Measurements from ENCODE around the gene PHACTR3.

PHACTR3 gene

DNA sequence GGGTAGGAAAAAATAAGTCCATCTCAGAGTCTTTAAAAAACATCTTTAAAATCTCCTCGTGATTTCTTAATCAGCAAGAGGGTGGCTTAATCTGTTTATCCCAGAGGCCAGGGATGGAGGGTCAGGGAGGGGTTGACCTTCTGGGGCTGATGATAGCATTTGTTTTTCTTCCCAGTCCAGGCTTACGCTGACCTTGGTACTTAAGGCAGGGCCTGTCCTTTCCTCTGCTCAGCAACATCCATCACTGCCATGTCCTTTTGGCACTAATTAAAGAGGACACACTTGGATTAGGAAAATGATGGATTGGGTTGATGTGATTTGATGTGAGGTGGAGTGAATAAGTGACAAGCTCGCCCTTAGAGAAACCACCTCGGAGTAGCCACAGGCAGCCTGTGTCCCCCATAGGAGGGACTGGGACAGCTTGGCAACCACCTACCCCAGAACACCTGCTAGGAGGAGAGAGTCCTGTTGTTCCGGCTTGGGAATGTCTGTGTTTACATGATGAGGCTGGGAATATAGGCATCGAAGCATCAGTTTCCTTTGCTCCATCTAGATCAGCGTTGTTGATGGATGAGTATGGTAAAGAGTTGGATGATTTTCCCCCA lies 44.2 kb downstream of the PHACTR3 start:
- DNase-seq, result no peak

DNA sequence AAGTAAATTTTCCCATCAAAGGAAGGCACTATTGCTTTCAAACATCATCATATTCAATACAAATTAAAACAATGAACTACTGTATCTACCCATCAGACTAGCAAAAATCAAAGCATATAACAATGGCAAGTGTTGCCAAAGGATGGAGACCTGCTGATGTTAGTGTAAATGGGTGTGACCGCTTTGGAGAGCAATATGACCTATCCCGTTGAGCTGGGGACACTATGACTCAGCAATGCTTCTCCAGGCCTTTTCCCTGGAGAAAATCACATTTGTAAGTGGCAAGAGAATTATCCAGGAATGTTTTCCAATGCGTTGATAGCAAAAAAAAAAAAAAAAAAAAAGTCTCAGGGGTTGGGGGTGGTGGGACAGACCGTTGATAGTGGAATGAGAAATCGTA lies 46.1 kb downstream of the PHACTR3 start:
- DNase-seq, result no peak

DNA sequence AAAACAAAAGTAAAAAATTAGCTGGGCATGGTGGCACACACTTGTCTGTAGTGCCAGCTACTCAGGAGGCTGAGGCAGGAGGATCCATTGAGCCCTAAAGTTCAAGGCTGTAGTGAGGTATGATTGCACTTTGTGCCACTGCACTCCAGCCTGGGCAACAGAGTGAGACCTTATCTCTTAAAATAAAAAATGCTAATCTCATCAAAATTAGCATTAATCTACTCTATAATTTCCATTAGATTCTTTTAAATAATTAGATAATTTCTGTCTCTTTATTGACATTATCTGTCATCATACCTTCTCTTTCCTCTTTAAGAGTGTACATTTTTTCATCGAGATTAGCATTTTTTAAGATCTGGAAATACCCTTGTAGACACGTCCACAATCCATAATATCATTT lies 48.0 kb downstream of the PHACTR3 start:
- no peak for DNase-seq

DNA sequence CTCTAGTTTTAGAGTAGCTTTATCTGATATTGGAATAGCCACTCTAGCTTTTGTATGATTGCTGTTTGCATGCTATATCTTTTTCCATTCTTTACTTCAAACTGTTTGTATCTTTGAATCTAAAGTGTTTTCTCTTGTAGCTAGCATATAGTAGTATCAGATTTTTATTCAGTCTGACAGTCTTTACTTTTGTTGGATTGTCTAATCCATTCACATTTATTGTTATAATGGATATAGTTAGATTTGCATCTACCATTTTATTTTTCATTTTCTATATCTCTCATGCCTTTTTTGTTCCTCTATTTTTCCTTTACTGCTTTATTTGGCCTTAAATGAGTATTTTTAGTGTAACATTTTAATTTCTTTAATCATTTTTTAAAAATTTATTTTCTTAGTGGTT lies 52.1 kb downstream of the PHACTR3 start:
- no peak for DNase-seq

DNA sequence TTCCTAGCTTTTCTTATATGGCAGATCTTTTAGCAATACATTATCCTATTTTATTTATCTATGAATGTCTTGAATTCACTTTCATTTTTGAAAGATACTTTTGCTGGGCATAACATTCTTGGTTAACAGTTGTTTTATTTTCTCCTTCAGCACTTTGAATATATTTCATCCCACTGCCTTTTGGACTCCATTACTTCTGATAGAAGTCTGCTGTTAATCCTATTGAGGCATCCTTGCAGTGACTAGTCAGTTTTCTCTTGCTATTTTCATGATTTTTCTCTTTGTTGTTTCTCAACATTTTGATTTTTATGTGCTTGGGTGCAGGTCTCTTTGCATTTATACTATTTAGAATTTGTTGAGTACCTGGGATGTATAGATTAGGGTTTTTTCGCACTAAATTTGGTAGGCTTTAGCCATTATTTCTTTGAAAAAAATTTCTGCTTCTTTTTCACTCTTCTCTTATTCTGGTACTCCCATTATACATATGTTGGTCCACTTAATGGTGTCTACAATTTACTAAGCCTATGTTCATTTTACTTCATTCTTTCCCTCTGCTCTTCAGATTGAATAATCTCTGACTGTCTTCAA lies 53.2 kb downstream of the PHACTR3 start:
- no peak for DNase-seq

DNA sequence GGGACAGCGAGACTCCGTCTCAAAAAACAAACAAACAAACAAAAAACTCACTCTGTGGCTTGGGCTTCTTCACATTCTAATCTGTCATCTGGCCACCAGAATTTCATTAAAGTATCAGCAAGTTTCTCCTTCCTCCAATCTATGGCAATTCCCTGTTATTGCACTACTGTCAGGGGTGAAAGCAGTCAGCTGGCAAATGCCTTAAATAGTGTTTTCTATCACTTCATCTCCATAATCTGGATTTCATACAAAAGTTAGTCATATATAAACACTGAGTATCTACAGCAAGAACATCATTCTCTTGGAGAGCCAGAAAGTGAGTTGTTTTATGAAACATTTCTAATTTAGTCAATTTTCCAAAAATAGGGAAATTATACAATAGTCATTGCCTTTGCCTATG lies 56.1 kb downstream of the PHACTR3 start:
- no peak for DNase-seq

DNA sequence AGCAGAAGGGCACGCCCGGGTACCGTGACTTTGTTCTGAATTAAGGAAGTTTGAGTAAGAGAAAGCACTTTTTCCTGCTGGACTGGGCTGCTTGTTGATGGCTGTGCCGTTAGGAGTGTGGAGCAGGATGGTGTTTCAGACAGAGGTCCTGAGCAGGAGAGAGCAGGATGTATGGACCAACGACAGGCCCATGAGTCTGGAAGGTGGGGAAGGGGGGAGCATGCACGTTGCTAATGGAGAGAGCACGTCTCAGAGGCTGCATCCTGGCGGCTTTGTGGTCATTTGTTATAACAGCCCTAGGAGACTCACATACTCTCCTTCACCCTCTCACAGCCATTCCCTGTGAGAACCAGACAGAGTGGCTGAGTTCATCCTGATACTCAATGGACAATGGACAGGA lies 56.8 kb downstream of the PHACTR3 start:
- no peak for DNase-seq

DNA sequence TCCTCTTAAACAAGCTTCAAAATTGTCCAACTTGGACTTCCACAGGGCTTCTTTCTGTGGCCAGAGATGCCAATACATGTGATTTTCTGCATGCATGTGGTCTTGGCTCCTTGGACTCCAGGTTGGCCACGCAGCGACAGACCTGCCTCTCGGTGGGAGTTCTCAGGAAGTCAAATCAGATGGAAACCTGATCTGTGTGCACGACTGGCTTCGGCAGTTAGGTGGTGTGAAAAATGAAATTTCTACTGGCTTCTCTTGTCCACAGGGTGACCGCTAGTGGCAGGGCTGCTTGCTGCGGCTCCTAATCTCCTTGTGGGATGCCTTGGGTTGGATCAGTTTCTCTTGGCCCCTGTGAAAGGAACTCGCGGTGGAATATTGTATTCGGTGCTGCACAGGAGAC lies 57.3 kb downstream of the PHACTR3 start:
- DNase-seq, result no peak

DNA sequence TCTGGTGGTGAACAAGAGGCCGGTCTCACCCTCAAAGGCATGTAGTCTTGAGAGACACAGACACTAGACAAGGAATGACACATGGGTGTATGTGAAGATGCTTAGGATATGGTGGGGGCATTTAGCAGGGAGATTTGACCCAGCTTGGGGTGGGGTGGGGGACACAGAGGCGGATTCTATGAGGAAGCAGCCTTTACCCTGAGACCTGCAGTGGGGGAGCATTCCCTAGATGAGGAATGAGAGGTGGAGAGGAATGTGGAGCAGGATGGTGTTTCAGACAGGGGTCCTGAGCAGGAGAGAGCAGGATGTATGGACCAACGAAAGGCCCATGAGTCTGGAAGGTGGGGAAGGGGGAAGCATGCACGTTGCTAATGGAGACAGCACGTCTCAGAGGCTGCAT lies 57.8 kb downstream of the PHACTR3 start:
- DNase-seq, result no peak

DNA sequence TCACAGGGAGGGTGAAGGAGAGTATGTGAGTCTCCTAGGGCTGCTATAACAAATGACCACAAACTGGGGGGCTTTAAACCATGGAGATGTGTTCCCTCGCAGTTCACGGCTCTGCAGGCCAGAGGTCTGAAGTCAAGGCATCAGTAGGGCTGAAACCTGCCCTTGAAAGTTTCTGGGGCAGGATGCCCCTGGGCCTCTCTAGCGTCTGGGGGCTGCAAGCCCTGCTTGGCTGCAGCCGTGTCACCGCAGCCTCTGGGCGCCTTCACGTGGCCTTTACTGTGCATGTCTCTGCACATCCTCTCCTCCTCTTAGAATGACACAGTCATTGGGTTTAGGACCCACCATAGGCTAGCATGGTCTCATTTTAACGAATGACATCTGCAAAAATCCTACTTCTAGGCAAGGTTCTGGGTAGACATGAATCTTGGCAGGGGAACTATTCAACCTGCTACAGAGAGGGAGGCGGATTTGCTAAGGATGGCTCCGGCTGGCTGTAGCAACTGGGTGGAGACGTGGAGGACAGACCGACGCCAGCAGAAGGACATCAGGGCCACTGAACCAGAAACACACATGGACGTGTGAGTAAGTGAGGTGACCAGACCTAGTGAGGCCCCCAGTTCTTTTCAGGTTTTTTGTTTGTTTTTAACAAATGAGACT lies 58.6 kb downstream of the PHACTR3 start:
- DNase-seq, result no peak

DNA sequence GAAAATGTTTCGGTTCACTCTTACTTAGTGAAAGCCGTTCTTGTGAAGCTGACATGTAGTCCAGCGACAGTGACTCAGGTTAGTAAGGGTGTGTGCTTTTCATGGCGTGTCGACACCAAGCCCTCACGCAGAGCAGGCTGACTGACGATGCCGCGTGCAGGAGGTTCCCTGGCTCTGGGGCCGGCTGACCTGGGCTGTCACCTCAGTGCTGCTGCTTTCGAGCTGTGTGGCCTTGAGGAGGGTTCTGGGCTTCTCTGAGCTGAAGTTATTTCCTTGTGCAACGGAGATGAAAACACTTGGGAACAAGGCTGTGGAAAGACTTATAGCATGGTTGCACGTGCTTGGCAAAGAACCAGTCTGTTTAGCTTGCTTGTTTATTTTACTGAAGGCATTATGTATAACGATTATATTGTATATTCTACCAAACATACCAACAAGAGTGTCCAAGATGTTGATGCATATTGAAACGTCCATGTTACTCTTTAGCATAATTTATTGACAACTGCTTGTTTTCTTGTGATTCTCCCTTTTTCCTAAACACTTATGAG lies 59.2 kb downstream of the PHACTR3 start:
- DNase-seq, result no peak

DNA sequence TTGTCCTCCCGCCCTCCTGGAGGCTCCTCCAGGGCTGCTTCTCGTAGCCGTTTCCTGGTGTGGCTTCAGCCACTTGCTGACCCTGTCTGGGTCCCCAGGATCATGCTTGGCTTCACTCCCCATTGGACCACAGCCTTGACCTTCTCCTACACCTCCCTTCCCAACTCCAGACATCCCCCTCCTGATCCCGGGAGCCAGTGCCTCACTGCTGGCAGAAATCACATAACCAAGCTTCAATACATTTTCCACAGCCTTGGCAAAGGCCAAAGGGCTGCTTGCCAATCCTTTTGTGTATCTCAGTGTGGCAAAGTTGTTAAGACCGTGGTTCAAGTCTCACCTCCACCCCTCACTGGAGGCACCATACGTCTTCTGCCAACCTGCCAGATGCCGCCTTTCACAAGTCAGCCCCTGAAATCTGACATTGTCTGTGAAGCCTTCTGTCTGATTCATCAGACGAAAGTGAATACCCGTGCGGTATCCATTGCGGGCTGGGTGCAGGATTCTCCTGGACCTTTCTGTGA lies 60.1 kb downstream of the PHACTR3 start:
- DNase-seq, result no peak

DNA sequence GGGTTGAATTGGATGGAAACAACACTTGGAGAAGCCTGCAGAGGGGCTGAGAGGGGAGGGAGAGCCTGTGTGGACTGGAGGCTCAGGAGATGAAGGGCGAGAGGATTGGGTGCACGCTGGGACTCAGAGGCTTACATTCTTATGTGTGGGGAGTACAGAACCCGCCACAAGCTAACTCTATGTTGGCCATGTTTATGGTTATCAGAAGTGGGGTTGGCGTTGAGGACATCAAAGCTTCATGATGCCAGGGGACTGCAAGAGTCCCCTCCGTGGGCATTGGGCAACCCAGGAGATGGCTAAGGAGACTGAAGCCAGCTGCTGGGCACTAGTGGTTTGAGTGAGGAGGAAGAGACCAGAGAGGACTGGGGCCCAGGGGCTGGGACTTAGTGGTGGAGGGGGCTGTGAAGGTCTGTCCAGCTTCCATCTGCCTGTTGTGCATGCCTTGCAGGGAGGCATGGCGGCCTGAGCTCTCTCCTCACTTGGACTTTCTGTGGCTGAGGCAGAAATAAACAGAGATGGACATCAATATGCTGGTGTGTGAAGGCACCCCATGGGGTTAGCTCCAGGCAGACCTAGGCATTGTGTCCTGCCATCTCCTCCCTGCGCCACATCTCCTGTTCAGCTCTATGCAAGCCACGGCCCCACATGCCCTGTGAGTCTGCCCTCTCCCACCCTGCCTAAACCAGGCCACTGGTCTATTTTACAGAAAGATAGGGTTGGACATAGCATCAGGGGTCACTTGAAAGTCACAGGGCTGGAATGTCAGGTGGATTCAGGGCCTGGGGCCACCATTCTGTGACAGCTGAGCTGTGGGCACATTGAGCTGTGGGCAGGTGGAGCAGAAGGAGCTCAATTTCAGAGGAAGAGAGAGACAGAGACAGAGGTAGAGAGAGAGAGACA lies 61.6 kb downstream of the PHACTR3 start:
- DNase-seq, result no peak

DNA sequence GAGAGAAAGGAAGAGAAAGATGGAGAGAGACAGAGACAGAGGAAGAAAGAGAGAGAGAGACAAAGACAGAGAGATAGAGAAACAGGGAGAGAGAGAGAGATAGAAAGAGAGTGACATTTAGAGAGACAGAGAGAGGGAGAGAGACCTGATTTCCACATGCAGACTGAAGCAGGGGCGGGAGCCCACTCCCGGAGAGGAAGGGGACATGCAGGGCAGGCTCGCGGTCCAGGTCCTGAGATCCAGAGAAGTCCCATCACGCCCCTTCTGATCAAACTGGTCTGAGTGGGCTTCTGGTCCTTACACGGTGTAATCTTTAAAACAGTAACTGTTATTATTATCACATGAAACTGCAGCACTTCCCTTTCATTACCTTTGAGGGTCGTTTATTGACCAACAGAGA lies 62.2 kb downstream of the PHACTR3 start:
- DNase-seq, result no peak

DNA sequence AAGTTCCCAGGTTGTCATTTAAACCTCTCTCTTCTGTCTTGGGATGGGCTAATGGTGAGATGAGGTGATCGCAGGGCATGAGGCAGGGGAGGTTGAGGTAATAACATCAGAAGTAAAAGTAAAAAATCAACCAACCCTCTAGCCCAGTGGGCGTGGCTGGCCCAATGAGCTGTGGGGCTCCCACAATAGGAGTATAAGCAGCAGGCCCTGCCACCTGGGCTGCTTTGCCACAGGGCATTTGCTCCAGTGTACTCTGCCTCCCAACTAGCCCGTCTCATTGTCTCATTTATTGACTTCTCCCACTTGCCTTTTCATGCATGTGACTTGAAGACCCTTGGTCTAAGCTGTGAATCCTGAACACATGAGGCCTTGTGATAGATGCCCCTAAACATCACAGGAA lies 62.8 kb downstream of the PHACTR3 start:
- no peak for DNase-seq

DNA sequence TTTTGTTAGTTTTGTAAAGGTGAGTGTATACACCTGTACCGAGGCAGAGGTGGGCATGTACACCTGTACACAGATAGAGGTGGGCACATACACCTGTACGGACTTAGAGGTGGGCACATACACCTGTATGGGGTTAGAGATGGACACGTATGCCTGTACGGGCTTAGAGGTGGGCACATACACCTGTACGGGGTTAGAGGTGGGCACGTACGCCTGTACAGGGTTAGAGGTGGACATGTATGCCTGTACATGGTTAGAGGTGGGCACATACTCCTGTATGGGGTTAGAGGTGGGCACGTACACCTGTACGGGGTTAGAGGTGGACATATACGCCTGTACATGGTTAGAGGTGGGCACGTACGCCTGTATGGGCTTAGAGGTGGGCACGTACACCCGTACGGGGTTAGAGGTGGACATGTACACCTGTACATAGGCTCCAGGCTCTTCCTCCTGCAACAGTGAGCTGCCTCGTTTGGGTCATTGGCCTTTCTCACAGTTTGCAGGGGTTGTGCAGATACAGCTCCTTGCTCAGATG lies 63.7 kb downstream of the PHACTR3 start:
- DNase-seq, result no peak

DNA sequence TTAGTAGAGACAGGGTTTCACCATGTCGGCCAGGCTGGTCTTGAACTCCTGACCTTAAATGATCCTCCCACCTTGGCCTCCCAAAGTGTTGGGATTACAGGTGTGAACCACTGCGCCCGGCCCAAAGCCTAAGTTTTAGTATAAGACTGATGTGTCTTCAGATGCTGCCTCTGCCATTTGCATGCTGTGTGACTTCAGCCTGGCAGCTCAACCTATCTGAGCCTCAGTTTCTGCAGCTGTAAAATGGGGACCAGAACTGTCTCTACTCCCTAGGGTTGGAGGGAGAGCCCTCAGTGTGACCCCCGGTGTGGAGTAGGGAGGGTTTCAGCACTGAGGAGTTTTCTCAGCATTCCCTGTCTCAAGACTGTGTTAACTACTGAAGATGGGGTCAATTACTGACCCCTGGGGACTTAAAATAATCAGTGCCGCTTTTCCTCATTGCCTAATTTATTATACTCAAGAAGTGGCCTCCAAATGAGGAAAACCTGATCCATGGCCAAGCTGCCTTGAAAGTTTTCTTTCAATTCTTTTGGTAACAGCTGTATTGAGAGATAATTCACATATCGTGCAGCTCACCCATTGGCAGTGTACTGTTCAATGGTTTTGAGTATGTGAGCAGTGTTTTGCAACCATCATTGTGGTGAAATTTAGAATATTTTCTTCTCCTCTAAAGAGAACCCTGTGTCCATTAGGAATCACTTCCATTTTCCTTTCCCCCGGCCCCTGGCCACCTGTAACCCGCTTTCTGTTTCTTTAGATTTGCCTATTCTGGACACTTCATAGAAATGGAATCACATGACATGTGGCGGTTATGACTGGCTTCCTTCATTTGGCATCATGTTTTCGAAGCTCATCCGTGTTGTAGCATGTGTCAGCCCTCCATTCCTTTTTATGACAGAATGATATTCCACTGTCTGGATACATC lies 64.8 kb downstream of the PHACTR3 start:
- DNase-seq, result no peak

DNA sequence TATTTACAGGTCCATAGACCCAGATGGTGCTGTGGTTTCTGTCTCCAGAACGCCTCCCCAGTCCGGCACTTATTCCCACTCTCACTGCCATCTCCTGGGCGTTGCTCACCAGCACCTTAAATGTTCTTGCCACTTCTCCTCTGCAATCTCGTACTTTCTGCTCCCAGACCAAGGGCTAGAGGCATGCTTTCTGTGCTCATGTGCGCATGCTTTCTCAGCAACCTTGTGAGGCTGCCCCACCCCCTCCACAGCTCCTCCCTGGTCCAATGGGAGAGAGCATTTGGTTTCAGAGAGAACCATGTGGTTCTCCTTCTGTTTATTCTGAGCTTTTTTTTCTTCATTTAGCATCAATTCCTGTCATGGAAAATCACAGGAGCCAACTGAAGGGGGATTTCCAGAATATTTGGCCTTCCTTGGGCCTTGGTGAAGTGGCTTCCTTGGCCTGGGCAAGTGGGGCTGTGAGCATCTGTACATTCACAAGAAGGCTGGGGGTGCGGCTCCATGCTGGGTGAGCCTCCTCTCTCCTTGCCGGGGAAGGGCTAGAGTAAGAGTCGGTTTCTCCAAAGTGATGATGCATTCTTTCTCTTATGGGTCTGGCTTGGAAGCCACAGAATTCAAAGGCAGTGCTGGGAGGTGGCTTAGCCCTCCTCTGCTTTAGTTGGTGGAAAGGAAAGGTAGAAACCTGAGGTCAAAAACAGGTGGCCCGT lies 66.6 kb downstream of the PHACTR3 start:
- DNase-seq, result no peak

DNA sequence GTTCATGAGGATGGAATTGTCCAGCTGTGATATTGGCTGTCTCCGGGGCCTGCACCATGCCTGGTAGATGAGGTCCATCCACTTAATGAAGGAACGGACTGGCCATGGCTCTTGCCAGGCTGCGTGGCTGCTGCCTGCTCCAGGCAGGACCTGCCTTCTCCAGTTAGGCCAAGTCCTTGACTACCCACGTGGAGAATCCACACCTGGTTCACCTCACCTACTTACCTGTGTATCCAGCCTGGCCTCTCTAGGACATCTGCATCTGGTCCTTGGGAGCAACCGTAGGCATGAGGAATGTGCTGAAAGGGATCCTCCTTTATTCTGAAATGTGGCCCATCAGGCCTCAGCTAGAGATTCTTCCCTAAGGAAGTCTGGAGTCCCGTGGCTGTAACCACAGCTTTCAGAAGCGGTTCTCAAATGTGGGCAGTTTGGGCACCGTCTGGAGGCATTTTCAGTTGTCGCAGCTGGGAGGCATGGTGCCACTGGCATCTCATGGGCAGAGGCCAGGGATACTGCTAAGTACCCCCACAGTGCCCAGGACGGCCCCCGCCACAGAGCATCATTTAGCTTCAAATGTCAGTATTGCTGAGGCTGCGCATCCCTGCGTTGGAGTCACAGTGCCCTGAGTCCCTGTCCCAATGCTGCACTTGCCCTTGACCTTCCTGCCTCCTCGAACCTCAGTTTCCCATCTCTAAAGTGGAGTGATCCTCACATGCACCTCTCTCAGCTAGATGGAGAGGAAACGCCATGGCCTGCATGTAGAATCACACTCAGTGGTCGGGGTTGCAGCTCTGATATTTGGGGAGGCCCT lies 67.5 kb downstream of the PHACTR3 start:
- no peak for DNase-seq

DNA sequence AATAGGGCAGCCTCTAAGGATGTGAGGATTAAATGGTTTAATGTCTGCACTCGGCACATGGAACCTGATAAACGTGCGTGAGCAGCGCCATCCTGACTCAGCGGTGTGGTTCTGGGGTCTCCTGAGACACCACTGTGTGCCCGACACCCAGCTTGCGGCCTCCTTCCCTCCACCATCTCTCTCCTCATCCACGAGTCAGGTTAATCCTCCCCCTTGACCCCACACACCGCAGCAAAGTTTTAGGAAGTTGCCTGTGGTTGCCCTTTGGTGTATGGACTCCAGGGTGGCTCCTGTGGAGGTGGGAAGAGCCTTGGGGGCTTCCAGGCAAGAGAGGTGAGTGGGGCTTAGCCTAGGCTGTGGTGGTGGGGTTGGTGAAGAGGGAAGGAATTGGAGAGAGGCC lies 68.2 kb downstream of the PHACTR3 start:
- DNase-seq, result no peak
